GM23338 (cell line): Measurements from ENCODE around the gene SLX4IP. TPM values are rescaled to one million over a fixed set of nuclear protein-coding genes. Genes with fewer than 3 reads are reported as not detected.

Experiments used
- ATAC-seq: fragments of 200-7000 bp; cut with Tn5 transposase; 3 replicates; pipeline ENCODE4 v1.9.1; 2020
- DNase-seq: peaks from one replicate; pipeline ENCODE4 v3.0.0-alpha.2; 2015; ENCODE audit warnings: low spot score
- H2AFZ ChIP-seq: fragments of 200-600 bp; sonication (generic); 2 replicates; pipeline ENCODE4 v1.8.0; 2016; ENCODE audit warnings: antibody characterized with exemption, mild to moderate bottlenecking, moderate library complexity
- H3F3A ChIP-seq: fragments of 200-600 bp; sonication (generic); replicated peaks from 2 replicates; pipeline ENCODE4 v1.8.0; 2017; ENCODE audit warnings: antibody characterized with exemption, mixed run types, low read depth
- H3K27ac ChIP-seq: fragments of 200-600 bp; sonication (generic); 2 replicates; pipeline ENCODE4 v1.6.1; 2016; ENCODE audit warnings: low read depth
- H3K27me3 ChIP-seq: fragments of 200-600 bp; sonication (generic); 2 replicates; pipeline ENCODE4 v1.8.0; 2016; ENCODE audit warnings: mild to moderate bottlenecking, mixed run types, moderate library complexity; ENCODE audit not compliant: insufficient read depth
- H3K36me3 ChIP-seq: fragments of 200-600 bp; sonication (generic); 2 replicates; pipeline ENCODE4 v1.8.0; 2016; ENCODE audit warnings: mild to moderate bottlenecking; ENCODE audit not compliant: insufficient read depth
- H3K4me1 ChIP-seq: fragments of 200-600 bp; sonication (generic); 2 replicates; pipeline ENCODE4 v1.8.0; 2016; ENCODE audit warnings: mild to moderate bottlenecking, moderate library complexity; ENCODE audit not compliant: insufficient read depth
- H3K4me2 ChIP-seq: fragments of 200-600 bp; sonication (generic); 2 replicates; pipeline ENCODE4 v1.7.1; 2017; ENCODE audit warnings: mixed run types
- H3K4me3 ChIP-seq: fragments of 200-600 bp; sonication (generic); 2 replicates; pipeline ENCODE4 v1.6.1; 2016; ENCODE audit warnings: mixed run types
- H3K79me2 ChIP-seq: fragments of 200-600 bp; sonication (generic); replicated peaks from 2 replicates; pipeline ENCODE4 v1.8.0; 2017; ENCODE audit warnings: mild to moderate bottlenecking; ENCODE audit not compliant: insufficient read depth
- H3K9me2 ChIP-seq: fragments of 200-600 bp; sonication (generic); 2 replicates; pipeline ENCODE4 v1.8.0; 2017; ENCODE audit not compliant: insufficient read depth
- H4K20me1 ChIP-seq: fragments of 200-600 bp; sonication (generic); replicated peaks from 2 replicates; pipeline ENCODE4 v1.8.0; 2017; ENCODE audit warnings: mild to moderate bottlenecking; ENCODE audit not compliant: insufficient read depth
- H3K27ac Mint-ChIP-seq: 2 replicates; pipeline ENCODE4 v1.8.0; 2020; ENCODE audit warnings: inconsistent platforms, mild to moderate bottlenecking, moderate library complexity, mixed read lengths
- H3K27me3 Mint-ChIP-seq: 3 replicates; pipeline ENCODE4 v1.8.0; 2022; ENCODE audit warnings: low read depth, mild to moderate bottlenecking, moderate library complexity, mixed read lengths, inconsistent platforms; ENCODE audit not compliant: insufficient read depth, poor library complexity
- H3K36me3 Mint-ChIP-seq: 3 replicates; pipeline ENCODE4 v1.8.0; 2021; ENCODE audit warnings: low read depth, mild to moderate bottlenecking, inconsistent platforms, moderate library complexity, mixed read lengths
- H3K4me1 Mint-ChIP-seq: 3 replicates; pipeline ENCODE4 v1.8.0; 2020; ENCODE audit warnings: mild to moderate bottlenecking, inconsistent platforms, mixed read lengths
- H3K4me3 Mint-ChIP-seq: 3 replicates; pipeline ENCODE4 v1.8.0; 2021; ENCODE audit warnings: moderate library complexity, mild to moderate bottlenecking, inconsistent platforms, mixed read lengths
- H3K9me3 Mint-ChIP-seq: 3 replicates; pipeline ENCODE4 v1.8.0; 2020; ENCODE audit warnings: moderate library complexity, mild to moderate bottlenecking, inconsistent platforms, mixed read lengths
- CREB1 ChIP-seq: fragments of 250-450 bp; sonication (Bioruptor Pico); IDR thresholded peaks from 2 replicates; pipeline ENCODE4 v1.5.0; 2020; ENCODE audit warnings: low read depth, mild to moderate bottlenecking, moderate library complexity
- EZH2 ChIP-seq: fragments of 200-600 bp; sonication (generic); IDR thresholded peaks from one replicate; pipeline ENCODE4 v1.8.0; 2017; ENCODE audit warnings: antibody characterized with exemption, mild to moderate bottlenecking, low read depth; ENCODE audit not compliant: unreplicated experiment
- EZH2phosphoT487 ChIP-seq: fragments of 200-600 bp; sonication (generic); IDR thresholded peaks from one replicate; pipeline ENCODE4 v1.8.1; 2018; ENCODE audit warnings: antibody characterized with exemption; ENCODE audit not compliant: unreplicated experiment
- NANOG ChIP-seq: IDR thresholded peaks from 2 replicates; pipeline ENCODE4 v1.6.1; 2016; ENCODE audit warnings: antibody characterized with exemption, borderline replicate concordance
- POLR2AphosphoS5 ChIP-seq: IDR thresholded peaks from 2 replicates; pipeline ENCODE4 v1.6.1; 2016; ENCODE audit warnings: antibody characterized with exemption, low read depth
- STAT1 ChIP-seq: IDR thresholded peaks from one replicate; pipeline ENCODE4 v1.6.1; 2016; ENCODE audit warnings: antibody characterized with exemption; ENCODE audit not compliant: unreplicated experiment
- ZNF114 ChIP-seq: fragments of 250-450 bp; sonication (Bioruptor Pico); IDR thresholded peaks from 2 replicates; pipeline ENCODE4 v1.5.0; 2020; ENCODE audit warnings: mild to moderate bottlenecking, moderate library complexity
- polyA plus RNA-seq: library from polyadenylated mRNA; unstranded; fragments of >200 nt; fragmentation: Nextera tagmentation; extraction: Ambion mirVana; gene quantifications from 2 replicates; pipeline ENCODE4 v1.2.1, GENCODE V29; 2016
- total RNA-seq: library from RNA; depleted of rRNA; stranded (reverse); fragments of >200 nt; shearing (Covaris generic); gene quantifications from 2 replicates; pipeline ENCODE4 v1.2.3, GENCODE V29; 2014
- TF ChIP-seq, protein P1 (sequence below), 2 experiments: fragments of 200-600 bp in 1 of 2; sonication (generic) in 1 of 2; conservative IDR thresholded peaks; 2 replicates each; pipeline versions ENCODE4 v1.5.1 to v1.6.1; 2016 to 2017; ENCODE audit warnings: antibody characterized with exemption in 2 of 2, low read depth in 2 of 2, mild to moderate bottlenecking in 2 of 2, moderate library complexity in 1 of 2
- TF ChIP-seq, protein P2 (sequence below): IDR thresholded peaks from 2 replicates; pipeline ENCODE4 v1.6.1; 2016; ENCODE audit warnings: antibody characterized with exemption
- TF ChIP-seq, protein P3 (sequence below): fragments of 250-450 bp; sonication (Bioruptor Pico); IDR thresholded peaks from 2 replicates; pipeline ENCODE4 v1.5.0; 2020; ENCODE audit warnings: mild to moderate bottlenecking, moderate library complexity

SLX4IP gene
- total and polyA plus RNA-seq, 2 experiments from 2014 or later = 9.1 to 9.8 TPM

DNA sequence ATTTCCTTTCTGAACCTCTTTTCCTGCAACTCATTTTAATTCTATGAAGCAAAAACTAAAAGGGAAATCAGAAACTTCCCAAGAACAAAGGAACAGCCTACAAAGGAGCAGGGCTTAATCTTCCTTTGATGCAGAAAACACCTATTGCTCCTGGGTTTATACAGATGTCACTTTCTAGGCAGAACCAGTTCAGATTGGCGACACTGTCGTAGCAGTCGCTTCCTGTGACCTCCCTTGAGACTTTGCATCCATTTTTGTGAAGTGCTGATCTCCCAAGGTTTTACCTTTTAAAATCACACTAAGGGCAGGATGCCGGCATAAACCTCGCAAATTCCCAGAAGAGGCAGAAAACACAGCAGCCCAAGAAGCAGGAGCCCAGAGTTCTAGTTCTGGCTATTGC is 198.6 kb downstream of the SLX4IP start:
- Histone ChIP-seq H3K36me3 (peaks cover under 1% of the 10 kb centered on the region; the same call in 1 of the 2 replicates), H2AFZ (no peak overlapping the region), H4K20me1 (no peaks in the 10 kb centered on the region), H3K9me2 (no peaks in the 10 kb centered on the region; the same call in 1 of the 2 replicates), H3K79me2 (0 out of 2 replicates have a peak, but pooled peaks cover 3% of the 10 kb centered on the region), H3K4me2 (no peak overlapping the region), H3F3A (no peaks in the 10 kb centered on the region), H3K27me3 (no peaks in the 10 kb centered on the region), H3K4me3 (no peak overlapping the region), H3K4me1 (peaks cover 58% of the 10 kb centered on the region), H3K27ac (no peak overlapping the region)
- Mint-ChIP-seq H3K27me3 (peaks cover 5% of the 10 kb centered on the region), H3K36me3 (peaks cover 14% of the 10 kb centered on the region; the same call in 2 of the 3 replicates), H3K4me1 (peaks cover 83% of the 10 kb centered on the region), H3K4me3 (no peak overlapping the region), H3K9me3 (no peaks in the 10 kb centered on the region), H3K27ac (no peak overlapping the region)
- DNase-seq (no peak), ATAC-seq (no peak)
- TF ChIP-seq, protein P1, sequence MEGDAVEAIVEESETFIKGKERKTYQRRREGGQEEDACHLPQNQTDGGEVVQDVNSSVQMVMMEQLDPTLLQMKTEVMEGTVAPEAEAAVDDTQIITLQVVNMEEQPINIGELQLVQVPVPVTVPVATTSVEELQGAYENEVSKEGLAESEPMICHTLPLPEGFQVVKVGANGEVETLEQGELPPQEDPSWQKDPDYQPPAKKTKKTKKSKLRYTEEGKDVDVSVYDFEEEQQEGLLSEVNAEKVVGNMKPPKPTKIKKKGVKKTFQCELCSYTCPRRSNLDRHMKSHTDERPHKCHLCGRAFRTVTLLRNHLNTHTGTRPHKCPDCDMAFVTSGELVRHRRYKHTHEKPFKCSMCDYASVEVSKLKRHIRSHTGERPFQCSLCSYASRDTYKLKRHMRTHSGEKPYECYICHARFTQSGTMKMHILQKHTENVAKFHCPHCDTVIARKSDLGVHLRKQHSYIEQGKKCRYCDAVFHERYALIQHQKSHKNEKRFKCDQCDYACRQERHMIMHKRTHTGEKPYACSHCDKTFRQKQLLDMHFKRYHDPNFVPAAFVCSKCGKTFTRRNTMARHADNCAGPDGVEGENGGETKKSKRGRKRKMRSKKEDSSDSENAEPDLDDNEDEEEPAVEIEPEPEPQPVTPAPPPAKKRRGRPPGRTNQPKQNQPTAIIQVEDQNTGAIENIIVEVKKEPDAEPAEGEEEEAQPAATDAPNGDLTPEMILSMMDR (conservative IDR thresholded peaks at IDR 0.05; ENCODE audit: low read depth in 2 of 2) = no peak
- TF ChIP-seq POLR2AphosphoS5 (no peak), ZNF114 (CRISPR knock-in tag) (no peak), STAT1 (no peak)
- TF ChIP-seq, protein P2, sequence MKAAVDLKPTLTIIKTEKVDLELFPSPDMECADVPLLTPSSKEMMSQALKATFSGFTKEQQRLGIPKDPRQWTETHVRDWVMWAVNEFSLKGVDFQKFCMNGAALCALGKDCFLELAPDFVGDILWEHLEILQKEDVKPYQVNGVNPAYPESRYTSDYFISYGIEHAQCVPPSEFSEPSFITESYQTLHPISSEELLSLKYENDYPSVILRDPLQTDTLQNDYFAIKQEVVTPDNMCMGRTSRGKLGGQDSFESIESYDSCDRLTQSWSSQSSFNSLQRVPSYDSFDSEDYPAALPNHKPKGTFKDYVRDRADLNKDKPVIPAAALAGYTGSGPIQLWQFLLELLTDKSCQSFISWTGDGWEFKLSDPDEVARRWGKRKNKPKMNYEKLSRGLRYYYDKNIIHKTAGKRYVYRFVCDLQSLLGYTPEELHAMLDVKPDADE = no peak

DNA sequence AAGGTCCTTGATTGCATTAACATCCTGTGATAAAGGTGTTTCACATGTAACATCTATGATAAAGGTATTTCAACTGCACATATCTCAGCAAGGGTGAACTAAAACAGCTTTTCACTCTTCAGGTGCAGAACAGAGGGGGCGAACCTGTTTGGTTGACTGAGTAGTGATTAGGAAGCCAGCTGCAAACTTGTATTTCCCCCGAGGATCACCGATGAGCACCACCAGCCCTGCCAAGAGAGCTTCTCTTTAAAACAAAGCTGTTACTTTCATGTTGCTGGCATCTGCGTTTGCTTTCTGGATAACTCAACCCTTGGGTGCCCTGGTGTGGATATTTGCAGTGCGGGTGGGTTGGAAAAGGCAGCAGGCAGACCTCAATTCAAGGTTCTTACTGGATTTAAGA is 199.1 kb downstream of the SLX4IP start:
- no peaks in the 10 kb centered on the region for H3K27me3 ChIP-seq
- H2AFZ ChIP-seq = no peak overlapping the region
- peaks cover 7% of the 10 kb centered on the region for H3K27me3 Mint-ChIP-seq
- no peaks in the 10 kb centered on the region for H4K20me1 ChIP-seq
- H3K4me3 Mint-ChIP-seq = no peak overlapping the region
- H3K27ac ChIP-seq = no peak overlapping the region
- H3F3A ChIP-seq = no peaks in the 10 kb centered on the region
- H3K79me2 ChIP-seq = 0 out of 2 replicates have a peak, but pooled peaks cover 3% of the 10 kb centered on the region
- peaks cover 5% of the 10 kb centered on the region for H3K36me3 ChIP-seq
- H3K4me2 ChIP-seq = no peak overlapping the region
- H3K9me2 ChIP-seq = no peaks in the 10 kb centered on the region; the same call in 1 of the 2 replicates
- H3K9me3 Mint-ChIP-seq = no peaks in the 10 kb centered on the region
- DNase-seq (no peak), ATAC-seq (no peak)
- H3K4me1 ChIP-seq = peaks cover 62% of the 10 kb centered on the region
- H3K4me3 ChIP-seq = no peak overlapping the region
- H3K4me1 Mint-ChIP-seq = peaks cover 84% of the 10 kb centered on the region
- H3K27ac Mint-ChIP-seq = no peak overlapping the region
- H3K36me3 Mint-ChIP-seq = peaks cover 17% of the 10 kb centered on the region; the same call in 2 of the 3 replicates
- TF ChIP-seq CREB1 (CRISPR knock-in tag) (no peak), POLR2AphosphoS5 (no peak), EZH2 (no peak), EZH2phosphoT487 (no peak), NANOG (no peak)
- TF ChIP-seq, protein P3, sequence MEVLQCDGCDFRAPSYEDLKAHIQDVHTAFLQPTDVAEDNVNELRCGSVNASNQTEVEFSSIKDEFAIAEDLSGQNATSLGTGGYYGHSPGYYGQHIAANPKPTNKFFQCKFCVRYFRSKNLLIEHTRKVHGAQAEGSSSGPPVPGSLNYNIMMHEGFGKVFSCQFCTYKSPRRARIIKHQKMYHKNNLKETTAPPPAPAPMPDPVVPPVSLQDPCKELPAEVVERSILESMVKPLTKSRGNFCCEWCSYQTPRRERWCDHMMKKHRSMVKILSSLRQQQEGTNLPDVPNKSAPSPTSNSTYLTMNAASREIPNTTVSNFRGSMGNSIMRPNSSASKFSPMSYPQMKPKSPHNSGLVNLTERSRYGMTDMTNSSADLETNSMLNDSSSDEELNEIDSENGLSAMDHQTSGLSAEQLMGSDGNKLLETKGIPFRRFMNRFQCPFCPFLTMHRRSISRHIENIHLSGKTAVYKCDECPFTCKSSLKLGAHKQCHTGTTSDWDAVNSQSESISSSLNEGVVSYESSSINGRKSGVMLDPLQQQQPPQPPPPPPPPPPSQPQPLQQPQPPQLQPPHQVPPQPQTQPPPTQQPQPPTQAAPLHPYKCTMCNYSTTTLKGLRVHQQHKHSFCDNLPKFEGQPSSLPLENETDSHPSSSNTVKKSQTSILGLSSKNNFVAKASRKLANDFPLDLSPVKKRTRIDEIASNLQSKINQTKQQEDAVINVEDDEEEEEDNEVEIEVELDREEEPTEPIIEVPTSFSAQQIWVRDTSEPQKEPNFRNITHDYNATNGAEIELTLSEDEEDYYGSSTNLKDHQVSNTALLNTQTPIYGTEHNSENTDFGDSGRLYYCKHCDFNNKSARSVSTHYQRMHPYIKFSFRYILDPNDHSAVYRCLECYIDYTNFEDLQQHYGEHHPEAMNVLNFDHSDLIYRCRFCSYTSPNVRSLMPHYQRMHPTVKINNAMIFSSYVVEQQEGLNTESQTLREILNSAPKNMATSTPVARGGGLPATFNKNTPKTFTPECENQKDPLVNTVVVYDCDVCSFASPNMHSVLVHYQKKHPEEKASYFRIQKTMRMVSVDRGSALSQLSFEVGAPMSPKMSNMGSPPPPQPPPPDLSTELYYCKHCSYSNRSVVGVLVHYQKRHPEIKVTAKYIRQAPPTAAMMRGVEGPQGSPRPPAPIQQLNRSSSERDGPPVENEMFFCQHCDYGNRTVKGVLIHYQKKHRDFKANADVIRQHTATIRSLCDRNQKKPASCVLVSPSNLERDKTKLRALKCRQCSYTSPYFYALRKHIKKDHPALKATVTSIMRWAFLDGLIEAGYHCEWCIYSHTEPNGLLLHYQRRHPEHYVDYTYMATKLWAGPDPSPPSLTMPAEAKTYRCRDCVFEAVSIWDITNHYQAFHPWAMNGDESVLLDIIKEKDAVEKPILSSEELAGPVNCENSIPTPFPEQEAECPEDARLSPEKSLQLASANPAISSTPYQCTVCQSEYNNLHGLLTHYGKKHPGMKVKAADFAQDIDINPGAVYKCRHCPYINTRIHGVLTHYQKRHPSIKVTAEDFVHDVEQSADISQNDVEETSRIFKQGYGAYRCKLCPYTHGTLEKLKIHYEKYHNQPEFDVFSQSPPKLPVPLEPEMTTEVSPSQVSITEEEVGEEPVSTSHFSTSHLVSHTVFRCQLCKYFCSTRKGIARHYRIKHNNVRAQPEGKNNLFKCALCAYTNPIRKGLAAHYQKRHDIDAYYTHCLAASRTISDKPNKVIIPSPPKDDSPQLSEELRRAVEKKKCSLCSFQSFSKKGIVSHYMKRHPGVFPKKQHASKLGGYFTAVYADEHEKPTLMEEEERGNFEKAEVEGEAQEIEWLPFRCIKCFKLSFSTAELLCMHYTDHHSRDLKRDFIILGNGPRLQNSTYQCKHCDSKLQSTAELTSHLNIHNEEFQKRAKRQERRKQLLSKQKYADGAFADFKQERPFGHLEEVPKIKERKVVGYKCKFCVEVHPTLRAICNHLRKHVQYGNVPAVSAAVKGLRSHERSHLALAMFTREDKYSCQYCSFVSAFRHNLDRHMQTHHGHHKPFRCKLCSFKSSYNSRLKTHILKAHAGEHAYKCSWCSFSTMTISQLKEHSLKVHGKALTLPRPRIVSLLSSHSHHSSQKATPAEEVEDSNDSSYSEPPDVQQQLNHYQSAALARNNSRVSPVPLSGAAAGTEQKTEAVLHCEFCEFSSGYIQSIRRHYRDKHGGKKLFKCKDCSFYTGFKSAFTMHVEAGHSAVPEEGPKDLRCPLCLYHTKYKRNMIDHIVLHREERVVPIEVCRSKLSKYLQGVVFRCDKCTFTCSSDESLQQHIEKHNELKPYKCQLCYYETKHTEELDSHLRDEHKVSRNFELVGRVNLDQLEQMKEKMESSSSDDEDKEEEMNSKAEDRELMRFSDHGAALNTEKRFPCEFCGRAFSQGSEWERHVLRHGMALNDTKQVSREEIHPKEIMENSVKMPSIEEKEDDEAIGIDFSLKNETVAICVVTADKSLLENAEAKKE (CRISPR knock-in tag) = no peak
- TF ChIP-seq, protein P1 (conservative IDR thresholded peaks at IDR 0.05; ENCODE audit: low read depth in 2 of 2) = no peak
